OCI-LY3 (cell line): ENCODE data around the gene SPATC1L.

Experiments used
- H2AFZ ChIP-seq: fragments of 200-600, 300-600 bp; shearing (Covaris generic); 2 replicates; pipeline ENCODE4 v1.6.0; 2014; ENCODE audit warnings: antibody characterized with exemption, low read depth, low read length
- H3K27ac ChIP-seq: fragments of 200-600, 300-600 bp; sonication (generic); 2 replicates; pipeline ENCODE4 v1.5.1; 2014; ENCODE audit warnings: mild to moderate bottlenecking, low read length, moderate library complexity, mixed read lengths
- H3K27me3 ChIP-seq: fragments of 200-600, 300-600 bp; sonication (generic); 2 replicates; pipeline ENCODE4 v1.6.1; 2014; ENCODE audit warnings: low read depth, low read length, mixed read lengths
- H3K36me3 ChIP-seq: fragments of 200-600, 300-600 bp; sonication (generic); replicated peaks from 2 replicates; pipeline ENCODE3; 2014; ENCODE audit warnings: low read depth, low read length, mixed read lengths
- H3K4me1 ChIP-seq: fragments of 300-600, 200-600 bp; sonication (generic); 2 replicates; pipeline ENCODE4 v1.6.1; 2014; ENCODE audit warnings: low read length, mixed read lengths
- H3K4me2 ChIP-seq: fragments of 200-600, 300-600 bp; sonication (generic); 2 replicates; pipeline ENCODE4 v1.6.1; 2014; ENCODE audit warnings: low read length, mixed read lengths
- H3K4me3 ChIP-seq: fragments of 300-600, 200-600 bp; sonication (generic); 2 replicates; pipeline ENCODE4 v1.5.1; 2014; ENCODE audit warnings: antibody characterized with exemption, mild to moderate bottlenecking, low read length, moderate library complexity
- H3K79me2 ChIP-seq: fragments of 300-600, 200-600 bp; shearing (Covaris generic); 2 replicates; pipeline ENCODE4 v1.6.1; 2014; ENCODE audit warnings: mild to moderate bottlenecking, low read length, mixed read lengths
- H3K9ac ChIP-seq: fragments of 300-600, 200-600 bp; shearing (Covaris generic); 2 replicates; pipeline ENCODE4 v1.6.0; 2014; ENCODE audit warnings: mild to moderate bottlenecking, low read length, moderate library complexity
- H3K9me3 ChIP-seq: fragments of 200-600, 300-600 bp; shearing (Covaris generic); 2 replicates; pipeline ENCODE4 v1.6.1; 2014; ENCODE audit warnings: low read length, mixed read lengths; ENCODE audit not compliant: insufficient read depth
- H4K20me1 ChIP-seq: fragments of 200-600, 300-600 bp; sonication (generic); 2 replicates; pipeline ENCODE4 v1.6.1; 2016; ENCODE audit warnings: low read length, mixed read lengths; ENCODE audit not compliant: insufficient read depth
- EZH2phosphoT487 ChIP-seq: fragments of 200-600 bp; shearing (Covaris generic); IDR thresholded peaks from 2 replicates; pipeline ENCODE4 v1.6.1; 2018; ENCODE audit warnings: antibody characterized with exemption, mixed run types, low read depth
- TF ChIP-seq, protein P1 (sequence below): fragments of 200-600, 300-600 bp; sonication (generic); IDR thresholded peaks from 2 replicates; pipeline ENCODE4 v1.5.1; 2014; ENCODE audit warnings: antibody characterized with exemption, low read length, low read depth

SPATC1L gene

DNA sequence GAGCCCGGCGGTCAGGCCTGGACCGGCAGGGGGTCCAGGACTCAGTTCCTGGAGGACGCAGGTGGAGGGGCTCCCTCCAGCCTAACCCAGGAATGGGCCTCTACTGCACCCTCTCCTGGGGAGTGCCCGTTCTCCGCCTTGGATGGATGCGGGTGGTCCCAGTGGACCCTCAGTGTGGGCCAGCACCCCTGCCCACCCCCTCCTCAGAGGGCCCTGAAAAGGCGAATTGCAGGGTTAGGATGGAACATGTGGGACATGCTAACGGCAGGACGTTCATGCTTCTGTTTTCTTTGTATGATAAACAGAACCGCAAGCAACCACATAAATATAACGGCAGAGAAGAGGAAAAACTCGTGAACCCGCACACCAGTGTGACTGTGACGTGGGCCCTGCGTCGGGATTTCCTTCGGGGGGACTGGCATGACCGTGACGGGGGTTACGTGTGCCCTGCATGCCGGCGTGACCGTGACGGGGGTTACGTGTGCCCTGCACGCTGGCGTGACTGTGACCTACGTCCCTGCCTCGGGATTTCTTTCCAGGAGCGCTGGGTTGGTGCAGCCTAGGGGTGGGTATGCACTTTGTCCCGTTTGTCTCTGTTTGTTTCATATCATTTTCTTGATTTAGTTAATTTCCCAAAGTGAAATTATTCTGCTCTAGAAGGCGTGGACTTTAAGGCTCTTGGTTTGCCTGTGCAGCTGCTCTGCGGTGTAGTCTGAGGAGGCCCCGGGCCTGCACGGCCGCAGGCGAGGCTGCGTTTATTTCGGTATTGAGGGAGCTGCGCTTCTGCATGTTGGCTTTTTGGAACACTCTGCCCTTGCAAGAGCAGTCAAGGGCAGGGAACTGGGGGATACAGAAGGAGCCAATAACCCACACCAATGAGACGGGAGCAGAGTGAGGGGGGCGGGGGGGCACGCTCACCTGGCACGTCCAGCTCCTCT is 32.0 kb downstream of the SPATC1L start:
- H3K4me3 ChIP-seq: no peak overlapping the region
- no peaks in the 10 kb centered on the region for H3K27me3 ChIP-seq
- H3K9me3 ChIP-seq: no peaks in the 10 kb centered on the region
- H2AFZ ChIP-seq: no peak overlapping the region
- no peak overlapping the region for H3K9ac ChIP-seq
- H3K36me3 ChIP-seq: no peaks in the 10 kb centered on the region
- H3K27ac ChIP-seq: no peak overlapping the region
- TF ChIP-seq, protein P1, sequence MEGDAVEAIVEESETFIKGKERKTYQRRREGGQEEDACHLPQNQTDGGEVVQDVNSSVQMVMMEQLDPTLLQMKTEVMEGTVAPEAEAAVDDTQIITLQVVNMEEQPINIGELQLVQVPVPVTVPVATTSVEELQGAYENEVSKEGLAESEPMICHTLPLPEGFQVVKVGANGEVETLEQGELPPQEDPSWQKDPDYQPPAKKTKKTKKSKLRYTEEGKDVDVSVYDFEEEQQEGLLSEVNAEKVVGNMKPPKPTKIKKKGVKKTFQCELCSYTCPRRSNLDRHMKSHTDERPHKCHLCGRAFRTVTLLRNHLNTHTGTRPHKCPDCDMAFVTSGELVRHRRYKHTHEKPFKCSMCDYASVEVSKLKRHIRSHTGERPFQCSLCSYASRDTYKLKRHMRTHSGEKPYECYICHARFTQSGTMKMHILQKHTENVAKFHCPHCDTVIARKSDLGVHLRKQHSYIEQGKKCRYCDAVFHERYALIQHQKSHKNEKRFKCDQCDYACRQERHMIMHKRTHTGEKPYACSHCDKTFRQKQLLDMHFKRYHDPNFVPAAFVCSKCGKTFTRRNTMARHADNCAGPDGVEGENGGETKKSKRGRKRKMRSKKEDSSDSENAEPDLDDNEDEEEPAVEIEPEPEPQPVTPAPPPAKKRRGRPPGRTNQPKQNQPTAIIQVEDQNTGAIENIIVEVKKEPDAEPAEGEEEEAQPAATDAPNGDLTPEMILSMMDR: no peak
- TF ChIP-seq EZH2phosphoT487: no peak
- H3K4me1 ChIP-seq: no peaks in the 10 kb centered on the region
- no peaks in the 10 kb centered on the region for H3K79me2 ChIP-seq
- H4K20me1 ChIP-seq: no peaks in the 10 kb centered on the region
- no peak overlapping the region; the same call in 1 of the 2 replicates for H3K4me2 ChIP-seq

DNA sequence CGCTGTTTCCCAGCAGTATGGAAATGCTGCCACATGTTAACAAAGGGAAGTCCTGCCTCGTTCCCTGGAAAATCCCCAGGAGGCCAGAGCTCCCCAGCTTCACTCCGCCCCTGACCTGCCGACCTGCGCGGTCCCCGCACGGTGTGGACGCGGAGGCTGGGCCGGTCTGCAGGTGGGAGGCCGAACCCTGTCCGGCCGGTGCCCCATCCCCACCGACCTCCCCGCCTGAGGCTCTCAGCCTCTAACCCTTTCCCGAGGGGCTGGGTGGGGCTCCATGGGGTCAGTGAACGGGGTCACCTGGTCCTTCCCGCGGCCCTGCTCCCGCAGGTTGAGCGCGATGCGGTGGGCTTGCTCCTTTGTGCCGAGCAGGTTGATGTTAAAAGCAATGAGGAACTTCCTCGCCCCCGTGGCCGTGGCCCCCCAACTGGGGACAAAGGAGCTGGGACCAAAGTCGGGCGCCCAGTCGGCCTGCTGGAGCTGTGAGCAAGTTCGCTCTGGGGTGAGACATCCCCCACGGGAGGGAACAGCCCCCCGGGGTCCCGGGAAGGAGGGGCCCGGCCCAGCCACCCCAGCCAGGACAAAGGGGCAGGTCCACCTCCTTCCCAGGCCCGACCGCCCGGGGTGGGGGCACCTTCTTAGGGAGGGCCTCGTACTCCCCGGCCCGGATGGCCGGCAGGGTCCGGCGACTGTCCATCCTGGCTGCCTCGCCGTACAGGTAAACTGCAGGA is 32.8 kb downstream of the SPATC1L start:
- no peak overlapping the region for H2AFZ ChIP-seq
- H3K4me2 ChIP-seq: no peak overlapping the region
- no peak overlapping the region for H3K27ac ChIP-seq
- no peaks in the 10 kb centered on the region for H3K36me3 ChIP-seq
- no peak overlapping the region for H3K4me3 ChIP-seq
- no peaks in the 10 kb centered on the region for H4K20me1 ChIP-seq
- H3K27me3 ChIP-seq: no peaks in the 10 kb centered on the region
- no peaks in the 10 kb centered on the region for H3K4me1 ChIP-seq
- no peaks in the 10 kb centered on the region for H3K9me3 ChIP-seq
- H3K79me2 ChIP-seq: no peaks in the 10 kb centered on the region
- TF ChIP-seq EZH2phosphoT487: no peak
- TF ChIP-seq, protein P1: no peak
- no peak overlapping the region for H3K9ac ChIP-seq

DNA sequence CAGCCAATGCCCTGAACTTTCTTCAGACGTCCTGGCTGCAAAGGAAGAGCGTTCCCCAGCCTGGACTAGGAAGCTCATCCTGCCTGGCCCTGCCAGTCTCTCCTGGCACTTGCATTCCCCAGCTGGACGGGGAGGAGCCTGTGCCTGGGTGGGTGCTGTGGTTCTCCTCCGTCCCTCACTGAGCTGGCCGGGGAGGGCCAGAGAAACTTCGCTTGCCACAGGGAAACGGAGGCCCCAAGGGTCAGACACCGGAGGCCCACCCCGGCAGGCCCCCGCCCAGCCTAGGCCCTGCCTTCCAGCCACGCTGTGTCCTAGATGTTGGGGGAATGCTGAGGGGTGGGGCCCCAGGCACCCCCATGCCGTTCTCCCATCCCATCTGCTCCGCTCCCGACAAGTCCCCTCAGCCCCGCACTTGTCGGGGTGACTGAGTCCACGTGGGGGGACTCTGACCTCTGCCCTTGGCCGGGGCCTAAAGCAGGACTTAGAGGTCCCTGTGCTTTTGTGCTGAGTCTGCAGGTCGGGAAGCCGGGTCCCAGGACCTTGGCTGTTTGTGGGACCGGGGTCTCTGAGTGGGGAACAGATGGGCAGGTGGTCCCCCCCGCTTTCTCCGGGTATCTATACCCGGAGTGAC is 33.7 kb downstream of the SPATC1L start:
- Histone ChIP-seq H3K9ac (no peak overlapping the region), H3K4me2 (no peak overlapping the region), H3K36me3 (no peaks in the 10 kb centered on the region), H4K20me1 (no peaks in the 10 kb centered on the region), H3K4me3 (no peak overlapping the region), H3K9me3 (no peaks in the 10 kb centered on the region), H3K27ac (no peak overlapping the region), H3K79me2 (no peaks in the 10 kb centered on the region), H3K4me1 (no peaks in the 10 kb centered on the region), H3K27me3 (no peaks in the 10 kb centered on the region), H2AFZ (no peak overlapping the region)
- TF ChIP-seq, protein P1: no peak
- TF ChIP-seq EZH2phosphoT487: no peak

DNA sequence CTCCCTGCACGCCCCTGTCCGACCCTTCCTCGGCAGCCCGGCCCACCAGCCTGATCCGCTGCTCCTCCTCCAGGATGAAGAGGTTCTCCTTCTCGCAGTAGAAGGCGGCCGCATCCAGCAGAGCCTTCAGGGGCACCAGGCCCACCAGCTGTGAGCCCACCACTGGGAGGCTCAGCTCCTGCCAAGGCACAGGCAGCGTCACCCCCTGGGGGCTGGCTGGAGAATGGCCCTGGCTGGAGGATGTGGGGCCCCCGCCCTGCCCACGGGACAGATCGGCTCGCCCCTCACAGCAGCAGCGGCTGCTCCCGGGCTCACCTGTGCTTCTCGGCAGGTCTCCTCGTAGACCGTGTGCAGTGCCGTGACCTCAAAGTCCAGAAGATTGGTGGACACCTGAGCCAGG is 34.2 kb downstream of the SPATC1L start:
- Histone ChIP-seq H4K20me1 (no peaks in the 10 kb centered on the region), H3K27ac (no peak overlapping the region), H3K79me2 (no peaks in the 10 kb centered on the region), H3K4me1 (no peaks in the 10 kb centered on the region), H3K36me3 (no peaks in the 10 kb centered on the region), H3K9ac (no peak overlapping the region), H3K4me2 (no peak overlapping the region), H3K27me3 (no peaks in the 10 kb centered on the region), H2AFZ (no peak overlapping the region), H3K9me3 (no peaks in the 10 kb centered on the region), H3K4me3 (no peak overlapping the region)
- TF ChIP-seq EZH2phosphoT487: no peak
- TF ChIP-seq, protein P1: no peak
